Activated naive CD4-positive, alpha-beta T cell treated with anti-CD3 and anti-CD28 coated beads, Interleukin-2, amount 50 U/mL, for 24 hours (primary cell): ENCODE data around the gene ARMC7.
A peak's percentile ranks its signal among the peaks of the same experiment; 100 is the strongest.
"Not testable (repeated sequence)": the region's sequence is repeated elsewhere in the genome, so short reads cannot be mapped to it uniquely, and the experiment has no call there.

ENCODE experiments used
- H3K27ac Mint-ChIP-seq: one replicate; pipeline ENCODE4 v1.8.0; 2021; ENCODE audit warnings: mild to moderate bottlenecking, mixed read lengths
- H3K27me3 Mint-ChIP-seq: one replicate; pipeline ENCODE4 v1.8.0; 2021; ENCODE audit warnings: mixed read lengths
- H3K36me3 Mint-ChIP-seq: one replicate; pipeline ENCODE4 v1.8.0; 2021; ENCODE audit warnings: mixed read lengths
- H3K4me1 Mint-ChIP-seq: one replicate; pipeline ENCODE4 v1.8.0; 2021; ENCODE audit warnings: mixed read lengths
- H3K4me3 Mint-ChIP-seq: one replicate; pipeline ENCODE4 v1.8.0; 2021; ENCODE audit warnings: mild to moderate bottlenecking, mixed read lengths
- H3K9me3 Mint-ChIP-seq: one replicate; pipeline ENCODE4 v1.8.0; 2021; ENCODE audit warnings: mixed read lengths

ARMC7 gene

GRCh38 chr17:75109046-75109406 lies 743 bp upstream of the ARMC7 start:
- no peaks in the 10 kb centered on the region for H3K9me3 Mint-ChIP-seq
- H3K4me1 Mint-ChIP-seq: peaks cover 31% of the 10 kb centered on the region
- H3K36me3 Mint-ChIP-seq: peaks cover 2% of the 10 kb centered on the region
- peak overlapping the region; percentile 93 for H3K4me3 Mint-ChIP-seq
- H3K27me3 Mint-ChIP-seq: no peaks in the 10 kb centered on the region
- peak overlapping the region; percentile 35 for H3K27ac Mint-ChIP-seq

- peak overlapping the region; percentile 93 for H3K4me3 Mint-ChIP-seq
- H3K4me1 Mint-ChIP-seq: peaks cover 42% of the 10 kb centered on the region
- H3K9me3 Mint-ChIP-seq: no peaks in the 10 kb centered on the region
- H3K27ac Mint-ChIP-seq: peak overlapping the region; percentile 93
- H3K36me3 Mint-ChIP-seq: peaks cover 2% of the 10 kb centered on the region
- no peaks in the 10 kb centered on the region for H3K27me3 Mint-ChIP-seq
Measured at GRCh38 chr17:75110234-75110937, 617 bp downstream of the ARMC7 start.

GRCh38 chr17:75111777-75112335 lies 2.1 kb downstream of the ARMC7 start:
- peaks cover 2% of the 10 kb centered on the region for H3K36me3 Mint-ChIP-seq
- H3K27ac Mint-ChIP-seq: peak overlapping the region; percentile 71
- no peaks in the 10 kb centered on the region for H3K9me3 Mint-ChIP-seq
- H3K27me3 Mint-ChIP-seq: no peaks in the 10 kb centered on the region
- H3K4me3 Mint-ChIP-seq: peak overlapping the region; percentile 38
- peaks cover 42% of the 10 kb centered on the region for H3K4me1 Mint-ChIP-seq

GRCh38 chr17:75113798-75114551 lies 4.2 kb downstream of the ARMC7 start:
- Mint-ChIP-seq H3K36me3 (peaks cover 3% of the 10 kb centered on the region), H3K4me1 (peaks cover 39% of the 10 kb centered on the region), H3K27ac (peak overlapping the region; percentile 79), H3K9me3 (no peaks in the 10 kb centered on the region), H3K27me3 (no peaks in the 10 kb centered on the region), H3K4me3 (peak overlapping the region; percentile 87)

- Mint-ChIP-seq H3K36me3 (peaks cover 5% of the 10 kb centered on the region), H3K27ac (peak overlapping the region; percentile 79), H3K4me1 (peaks cover 37% of the 10 kb centered on the region), H3K4me3 (peak overlapping the region; percentile 87), H3K9me3 (no peaks in the 10 kb centered on the region), H3K27me3 (no peaks in the 10 kb centered on the region)
Measured at GRCh38 chr17:75114552-75115314, 5.0 kb downstream of the ARMC7 start.

GRCh38 chr17:75115555-75115954 lies 5.8 kb downstream of the ARMC7 start:
- H3K27ac Mint-ChIP-seq: no peak overlapping the region
- peaks cover 37% of the 10 kb centered on the region for H3K4me1 Mint-ChIP-seq
- H3K9me3 Mint-ChIP-seq: no peaks in the 10 kb centered on the region
- H3K27me3 Mint-ChIP-seq: no peaks in the 10 kb centered on the region
- no peak overlapping the region for H3K4me3 Mint-ChIP-seq
- peaks cover 5% of the 10 kb centered on the region for H3K36me3 Mint-ChIP-seq

- Mint-ChIP-seq H3K4me1 (peaks cover 29% of the 10 kb centered on the region), H3K9me3 (no peaks in the 10 kb centered on the region), H3K36me3 (peaks cover 7% of the 10 kb centered on the region), H3K27ac (no peak overlapping the region), H3K27me3 (no peaks in the 10 kb centered on the region), H3K4me3 (no peak overlapping the region)
Measured at GRCh38 chr17:75116737-75117136, 7.0 kb downstream of the ARMC7 start.

- Mint-ChIP-seq H3K4me1 (peaks cover 23% of the 10 kb centered on the region), H3K27me3 (no peaks in the 10 kb centered on the region), H3K36me3 (peaks cover 5% of the 10 kb centered on the region), H3K4me3 (no peak overlapping the region), H3K9me3 (no peaks in the 10 kb centered on the region), H3K27ac (no peak overlapping the region)
Measured at GRCh38 chr17:75118307-75118706, 8.5 kb downstream of the ARMC7 start.

- peaks cover 29% of the 10 kb centered on the region for H3K4me1 Mint-ChIP-seq
- no peaks in the 10 kb centered on the region for H3K9me3 Mint-ChIP-seq
- H3K4me3 Mint-ChIP-seq: no peak overlapping the region
- no peaks in the 10 kb centered on the region for H3K27me3 Mint-ChIP-seq
- peaks cover 2% of the 10 kb centered on the region for H3K36me3 Mint-ChIP-seq
- H3K27ac Mint-ChIP-seq: peak overlapping the region; percentile 68
Measured at GRCh38 chr17:75124041-75124818, 14.5 kb downstream of the ARMC7 start.

GRCh38 chr17:75124819-75125162 lies 15.0 kb downstream of the ARMC7 start:
- peaks cover 29% of the 10 kb centered on the region for H3K4me1 Mint-ChIP-seq
- no peaks in the 10 kb centered on the region for H3K9me3 Mint-ChIP-seq
- peak overlapping the region; percentile 41 for H3K27ac Mint-ChIP-seq
- H3K27me3 Mint-ChIP-seq: no peaks in the 10 kb centered on the region
- H3K4me3 Mint-ChIP-seq: no peak overlapping the region
- H3K36me3 Mint-ChIP-seq: peaks cover 2% of the 10 kb centered on the region

- peak overlapping the region; percentile 19 for H3K27ac Mint-ChIP-seq
- peaks cover 32% of the 10 kb centered on the region for H3K4me1 Mint-ChIP-seq
- H3K9me3 Mint-ChIP-seq: no peaks in the 10 kb centered on the region
- no peaks in the 10 kb centered on the region for H3K27me3 Mint-ChIP-seq
- H3K4me3 Mint-ChIP-seq: no peak overlapping the region
- peaks cover under 1% of the 10 kb centered on the region for H3K36me3 Mint-ChIP-seq
Measured at GRCh38 chr17:75125984-75126383, 16.2 kb downstream of the ARMC7 start.

GRCh38 chr17:75126954-75127353 lies 17.2 kb downstream of the ARMC7 start:
- H3K4me1 Mint-ChIP-seq: peaks cover 32% of the 10 kb centered on the region
- no peak overlapping the region for H3K4me3 Mint-ChIP-seq
- no peaks in the 10 kb centered on the region for H3K36me3 Mint-ChIP-seq
- H3K27ac Mint-ChIP-seq: no peak overlapping the region
- H3K27me3 Mint-ChIP-seq: no peaks in the 10 kb centered on the region
- no peaks in the 10 kb centered on the region for H3K9me3 Mint-ChIP-seq

- H3K9me3 Mint-ChIP-seq, H3K36me3 Mint-ChIP-seq, H3K4me3 Mint-ChIP-seq, H3K27me3 Mint-ChIP-seq, H3K27ac Mint-ChIP-seq: not testable (repeated sequence)
- peaks cover 37% of the 10 kb centered on the region for H3K4me1 Mint-ChIP-seq
Measured at GRCh38 chr17:75127936-75128335, 18.2 kb downstream of the ARMC7 start.

- H3K4me3 Mint-ChIP-seq: peak overlapping the region; percentile 42
- no peaks in the 10 kb centered on the region for H3K27me3 Mint-ChIP-seq
- H3K9me3 Mint-ChIP-seq: no peaks in the 10 kb centered on the region
- H3K4me1 Mint-ChIP-seq: peaks cover 35% of the 10 kb centered on the region
- no peak overlapping the region for H3K27ac Mint-ChIP-seq
- no peaks in the 10 kb centered on the region for H3K36me3 Mint-ChIP-seq
Measured at GRCh38 chr17:75128694-75129505, 19.1 kb downstream of the ARMC7 start.
